Bronchial epithelial cell (primary cell): ENCODE data around the gene FCN3. TPM values are rescaled to one million over a fixed set of nuclear protein-coding genes. Genes with fewer than 3 reads are reported as not detected.
A peak's percentile ranks its signal among the peaks of the same experiment; 100 is the strongest.

Experiments used
- DNase-seq: peaks from one replicate; pipeline ENCODE4 v3.0.0-alpha.2; 2010; ENCODE audit warnings: low read depth
- FAIRE-seq: peaks from 2 replicates; lab custom pipeline; 2011; peaks lifted over from hg19 to GRCh38; lab: Jason Lieb, UNC
- H3K27me3 ChIP-seq: 2 replicates; pipeline ENCODE4 v1.5.1; 2011; ENCODE audit warnings: low read length; ENCODE audit not compliant: control insufficient read depth, insufficient read depth
- H3K36me3 ChIP-seq: 2 replicates; pipeline ENCODE4 v1.5.1; 2011; ENCODE audit warnings: low read length; ENCODE audit not compliant: control insufficient read depth, insufficient read depth
- H3K4me3 ChIP-seq: 2 replicates; pipeline ENCODE4 v1.5.1; 2011; ENCODE audit warnings: mild to moderate bottlenecking, low read depth, low read length, control low read depth
- CTCF ChIP-seq: IDR thresholded peaks from 2 replicates; pipeline ENCODE4 v1.5.1; 2011; ENCODE audit warnings: mild to moderate bottlenecking, moderate library complexity, low read length, control low read depth, inconsistent platforms; ENCODE audit not compliant: insufficient read depth, severe bottlenecking
- total RNA-seq: library from RNA; depleted of rRNA; stranded (reverse); fragments of >200 nt; gene quantifications from 2 replicates; pipeline ENCODE4 v1.2.1, GENCODE V29; 2014

Gene FCN3
- total RNA-seq = 0.26 TPM in 2 replicates

- no peak for DNase-seq
- Histone ChIP-seq H3K36me3 (no peaks in the 10 kb centered on the region), H3K27me3 (no peaks in the 10 kb centered on the region), H3K4me3 (no peak within 1 kb of the TSS)
- FAIRE-seq = no peak
- TF ChIP-seq CTCF = no peak
These were observed at the start of gene FCN3 for GRCh38 chr1:27374362-27375086. Gene FCN3, minus strand, starts transcription at chr1:27374824. Its CDS starts 6 bp downstream, at chr1:27374818.

GRCh38 chr1:27423709-27424108, 49.1 kb upstream of the FCN3 start:
- no peak overlapping the region for H3K4me3 ChIP-seq
- H3K36me3 ChIP-seq = peaks cover 16% of the 10 kb centered on the region
- TF ChIP-seq CTCF = no peak
- H3K27me3 ChIP-seq = no peaks in the 10 kb centered on the region
- FAIRE-seq (no peak), DNase-seq (no peak)

GRCh38 chr1:27418326-27419185, 43.9 kb upstream of the FCN3 start:
- DNase-seq (peak; percentile 92), FAIRE-seq (no peak)
- H3K27me3 ChIP-seq = no peaks in the 10 kb centered on the region
- no peak for TF ChIP-seq CTCF
- H3K36me3 ChIP-seq = peaks cover 22% of the 10 kb centered on the region
- H3K4me3 ChIP-seq = no peak overlapping the region

- no peak overlapping the region for H3K4me3 ChIP-seq
- FAIRE-seq = no peak
- H3K36me3 ChIP-seq = peaks cover 25% of the 10 kb centered on the region
- TF ChIP-seq CTCF = no peak
- no peak for DNase-seq
- no peaks in the 10 kb centered on the region for H3K27me3 ChIP-seq
These were observed 43.1 kb upstream of the FCN3 start for GRCh38 chr1:27417713-27418112.

GRCh38 chr1:27416387-27417111, 41.9 kb upstream of the FCN3 start:
- H3K36me3 ChIP-seq = peaks cover 30% of the 10 kb centered on the region

More at GRCh38 chr1:27416387-27417111, 41.9 kb upstream of the FCN3 start:
- H3K27me3 ChIP-seq = no peaks in the 10 kb centered on the region
- FAIRE-seq (peak; percentile 75), DNase-seq (peak; percentile 76)
- no peak overlapping the region for H3K4me3 ChIP-seq
- peak; percentile 70 for TF ChIP-seq CTCF
